Measurements from ENCODE around the gene FAM120B.

DNA sequence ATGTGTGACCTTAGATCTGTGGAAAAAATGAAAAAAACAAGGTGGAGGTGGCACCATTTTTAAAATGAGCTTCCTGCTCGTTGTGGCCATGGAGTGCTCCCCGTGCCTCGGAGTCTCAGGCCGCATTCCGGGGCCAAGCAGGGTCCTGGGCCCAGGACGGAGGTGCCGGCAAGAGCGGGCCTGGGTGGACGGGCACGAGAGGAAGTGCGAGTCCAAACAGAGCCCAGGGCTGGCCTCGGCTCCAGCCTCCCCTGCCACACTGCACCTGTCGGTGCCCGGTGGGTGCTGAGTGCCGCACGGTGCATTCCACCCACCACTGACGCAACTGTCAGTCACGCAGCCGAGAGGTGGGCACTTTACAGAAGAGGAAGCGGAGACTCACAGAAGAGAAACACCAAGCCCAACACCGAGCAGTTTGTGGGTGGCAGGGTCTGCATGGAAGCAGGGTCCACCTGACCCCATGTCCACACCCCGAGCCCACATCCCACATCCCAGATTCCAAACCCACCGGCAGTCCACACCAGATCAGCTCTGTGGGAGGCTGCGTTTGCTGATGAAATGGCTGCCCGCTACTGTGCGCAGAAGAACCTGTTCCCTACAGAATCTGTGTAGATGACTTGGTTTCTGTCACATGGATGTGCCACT is 148.9 kb downstream of the FAM120B start:
- TF ChIP-seq, protein P1, sequence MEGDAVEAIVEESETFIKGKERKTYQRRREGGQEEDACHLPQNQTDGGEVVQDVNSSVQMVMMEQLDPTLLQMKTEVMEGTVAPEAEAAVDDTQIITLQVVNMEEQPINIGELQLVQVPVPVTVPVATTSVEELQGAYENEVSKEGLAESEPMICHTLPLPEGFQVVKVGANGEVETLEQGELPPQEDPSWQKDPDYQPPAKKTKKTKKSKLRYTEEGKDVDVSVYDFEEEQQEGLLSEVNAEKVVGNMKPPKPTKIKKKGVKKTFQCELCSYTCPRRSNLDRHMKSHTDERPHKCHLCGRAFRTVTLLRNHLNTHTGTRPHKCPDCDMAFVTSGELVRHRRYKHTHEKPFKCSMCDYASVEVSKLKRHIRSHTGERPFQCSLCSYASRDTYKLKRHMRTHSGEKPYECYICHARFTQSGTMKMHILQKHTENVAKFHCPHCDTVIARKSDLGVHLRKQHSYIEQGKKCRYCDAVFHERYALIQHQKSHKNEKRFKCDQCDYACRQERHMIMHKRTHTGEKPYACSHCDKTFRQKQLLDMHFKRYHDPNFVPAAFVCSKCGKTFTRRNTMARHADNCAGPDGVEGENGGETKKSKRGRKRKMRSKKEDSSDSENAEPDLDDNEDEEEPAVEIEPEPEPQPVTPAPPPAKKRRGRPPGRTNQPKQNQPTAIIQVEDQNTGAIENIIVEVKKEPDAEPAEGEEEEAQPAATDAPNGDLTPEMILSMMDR (IDR thresholded peaks at IDR 0.05; ENCODE audit: borderline replicate concordance, extremely low read depth, low read length, poor library complexity, severe bottlenecking) = no peak
- no peak for TF ChIP-seq EZH2 (IDR thresholded peaks at IDR 0.05; ENCODE audit: borderline replicate concordance, low read depth, low read length, severe bottlenecking)
